Measurements from ENCODE around the gene KDM8.

GRCh38 chr16:27224271-27224737 lies 21.0 kb downstream of the KDM8 start:
- TF ChIP-seq, protein P1, sequence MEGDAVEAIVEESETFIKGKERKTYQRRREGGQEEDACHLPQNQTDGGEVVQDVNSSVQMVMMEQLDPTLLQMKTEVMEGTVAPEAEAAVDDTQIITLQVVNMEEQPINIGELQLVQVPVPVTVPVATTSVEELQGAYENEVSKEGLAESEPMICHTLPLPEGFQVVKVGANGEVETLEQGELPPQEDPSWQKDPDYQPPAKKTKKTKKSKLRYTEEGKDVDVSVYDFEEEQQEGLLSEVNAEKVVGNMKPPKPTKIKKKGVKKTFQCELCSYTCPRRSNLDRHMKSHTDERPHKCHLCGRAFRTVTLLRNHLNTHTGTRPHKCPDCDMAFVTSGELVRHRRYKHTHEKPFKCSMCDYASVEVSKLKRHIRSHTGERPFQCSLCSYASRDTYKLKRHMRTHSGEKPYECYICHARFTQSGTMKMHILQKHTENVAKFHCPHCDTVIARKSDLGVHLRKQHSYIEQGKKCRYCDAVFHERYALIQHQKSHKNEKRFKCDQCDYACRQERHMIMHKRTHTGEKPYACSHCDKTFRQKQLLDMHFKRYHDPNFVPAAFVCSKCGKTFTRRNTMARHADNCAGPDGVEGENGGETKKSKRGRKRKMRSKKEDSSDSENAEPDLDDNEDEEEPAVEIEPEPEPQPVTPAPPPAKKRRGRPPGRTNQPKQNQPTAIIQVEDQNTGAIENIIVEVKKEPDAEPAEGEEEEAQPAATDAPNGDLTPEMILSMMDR (IDR thresholded peaks at IDR 0.05) = no peak
- no peak for TF ChIP-seq EP300 (IDR thresholded peaks at IDR 0.05; ENCODE audit: borderline replicate concordance in 1 of 2, low read depth in 1 of 2, low read length in 1 of 2)
- no peak for TF ChIP-seq NFIC (IDR thresholded peaks at IDR 0.05; ENCODE audit: borderline replicate concordance)
- TF ChIP-seq GATA2 (CRISPR knock-in tag; IDR thresholded peaks at IDR 0.05) = no peak
